22Rv1 (cell line): ENCODE data around the gene STRA6.

ENCODE experiments used
- H3K27ac ChIP-seq: fragments of 450-650 bp; 2 replicates; pipeline ENCODE4 v1.5.1; 2017
- ZFX ChIP-seq: fragments of 450-650 bp; IDR thresholded peaks from 2 replicates; pipeline ENCODE4 v1.6.1; 2017; ENCODE audit warnings: antibody characterized with exemption, borderline replicate concordance
- TF ChIP-seq, protein P1 (sequence below): fragments of 450-650 bp; IDR thresholded peaks from 2 replicates; pipeline ENCODE4 v1.5.1; 2017; ENCODE audit warnings: mild to moderate bottlenecking

Gene STRA6

DNA sequence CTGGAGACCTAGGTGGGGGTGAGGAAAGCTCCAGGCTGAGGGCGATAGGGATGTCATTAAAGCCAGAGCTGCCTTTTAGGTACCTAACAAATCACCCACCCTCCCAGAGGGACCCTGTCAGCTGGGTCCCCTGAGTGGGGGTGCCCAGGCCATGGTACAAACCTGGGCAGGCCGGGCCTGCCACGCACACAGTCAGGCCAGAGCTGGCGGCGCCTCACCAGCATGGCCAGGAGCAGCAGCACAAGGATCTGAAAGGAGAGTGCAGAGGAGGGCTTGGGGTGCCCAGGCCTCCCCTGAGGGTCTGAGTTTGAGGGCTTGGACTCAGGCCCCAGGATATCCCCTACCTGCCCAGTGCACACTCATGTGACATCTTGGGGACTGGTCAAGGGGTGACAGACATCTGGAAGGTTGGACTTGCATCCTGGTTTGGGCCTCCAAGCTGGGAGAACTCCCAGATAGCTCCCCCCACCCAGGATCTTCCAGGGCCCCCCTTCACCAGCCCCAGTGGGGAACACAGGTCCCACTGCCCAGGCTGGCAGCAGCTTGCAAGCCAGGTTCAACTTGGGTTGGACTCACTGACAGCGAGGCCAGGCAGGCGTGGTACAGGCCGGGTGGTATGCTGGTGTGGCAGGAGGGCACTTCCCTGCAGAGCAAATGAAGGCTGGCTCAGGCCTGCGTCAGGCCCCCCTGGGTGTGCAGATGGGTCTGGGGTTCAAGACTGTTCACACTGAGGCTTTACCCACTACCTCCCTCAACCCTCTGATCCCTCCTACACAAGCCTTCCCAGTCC is 5.2 kb downstream of the STRA6 start:
- TF ChIP-seq, protein P1, sequence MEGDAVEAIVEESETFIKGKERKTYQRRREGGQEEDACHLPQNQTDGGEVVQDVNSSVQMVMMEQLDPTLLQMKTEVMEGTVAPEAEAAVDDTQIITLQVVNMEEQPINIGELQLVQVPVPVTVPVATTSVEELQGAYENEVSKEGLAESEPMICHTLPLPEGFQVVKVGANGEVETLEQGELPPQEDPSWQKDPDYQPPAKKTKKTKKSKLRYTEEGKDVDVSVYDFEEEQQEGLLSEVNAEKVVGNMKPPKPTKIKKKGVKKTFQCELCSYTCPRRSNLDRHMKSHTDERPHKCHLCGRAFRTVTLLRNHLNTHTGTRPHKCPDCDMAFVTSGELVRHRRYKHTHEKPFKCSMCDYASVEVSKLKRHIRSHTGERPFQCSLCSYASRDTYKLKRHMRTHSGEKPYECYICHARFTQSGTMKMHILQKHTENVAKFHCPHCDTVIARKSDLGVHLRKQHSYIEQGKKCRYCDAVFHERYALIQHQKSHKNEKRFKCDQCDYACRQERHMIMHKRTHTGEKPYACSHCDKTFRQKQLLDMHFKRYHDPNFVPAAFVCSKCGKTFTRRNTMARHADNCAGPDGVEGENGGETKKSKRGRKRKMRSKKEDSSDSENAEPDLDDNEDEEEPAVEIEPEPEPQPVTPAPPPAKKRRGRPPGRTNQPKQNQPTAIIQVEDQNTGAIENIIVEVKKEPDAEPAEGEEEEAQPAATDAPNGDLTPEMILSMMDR: no peak
- no peak for TF ChIP-seq ZFX
- H3K27ac ChIP-seq: no peak overlapping the region

DNA sequence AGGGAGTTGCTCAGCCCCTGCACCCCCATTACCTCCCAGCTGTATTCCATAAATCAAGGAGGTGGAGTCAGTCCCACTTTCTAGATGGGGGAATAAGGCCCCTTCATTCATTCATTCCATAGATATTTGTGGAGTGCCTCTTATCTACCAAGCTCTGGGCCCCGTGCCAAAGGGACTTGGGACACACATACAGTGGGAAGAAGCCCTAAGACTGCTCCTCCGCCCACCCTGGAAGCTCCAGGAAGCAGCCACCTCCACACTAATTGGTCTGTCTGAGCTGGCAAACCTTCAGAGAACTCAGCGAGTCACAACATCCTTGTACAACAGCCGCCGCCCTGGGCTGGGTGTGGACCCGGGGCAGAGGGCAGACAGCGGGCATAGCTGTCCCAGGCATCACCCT is 6.4 kb downstream of the STRA6 start:
- H3K27ac ChIP-seq: no peak overlapping the region
- TF ChIP-seq ZFX: no peak
- TF ChIP-seq, protein P1: no peak

DNA sequence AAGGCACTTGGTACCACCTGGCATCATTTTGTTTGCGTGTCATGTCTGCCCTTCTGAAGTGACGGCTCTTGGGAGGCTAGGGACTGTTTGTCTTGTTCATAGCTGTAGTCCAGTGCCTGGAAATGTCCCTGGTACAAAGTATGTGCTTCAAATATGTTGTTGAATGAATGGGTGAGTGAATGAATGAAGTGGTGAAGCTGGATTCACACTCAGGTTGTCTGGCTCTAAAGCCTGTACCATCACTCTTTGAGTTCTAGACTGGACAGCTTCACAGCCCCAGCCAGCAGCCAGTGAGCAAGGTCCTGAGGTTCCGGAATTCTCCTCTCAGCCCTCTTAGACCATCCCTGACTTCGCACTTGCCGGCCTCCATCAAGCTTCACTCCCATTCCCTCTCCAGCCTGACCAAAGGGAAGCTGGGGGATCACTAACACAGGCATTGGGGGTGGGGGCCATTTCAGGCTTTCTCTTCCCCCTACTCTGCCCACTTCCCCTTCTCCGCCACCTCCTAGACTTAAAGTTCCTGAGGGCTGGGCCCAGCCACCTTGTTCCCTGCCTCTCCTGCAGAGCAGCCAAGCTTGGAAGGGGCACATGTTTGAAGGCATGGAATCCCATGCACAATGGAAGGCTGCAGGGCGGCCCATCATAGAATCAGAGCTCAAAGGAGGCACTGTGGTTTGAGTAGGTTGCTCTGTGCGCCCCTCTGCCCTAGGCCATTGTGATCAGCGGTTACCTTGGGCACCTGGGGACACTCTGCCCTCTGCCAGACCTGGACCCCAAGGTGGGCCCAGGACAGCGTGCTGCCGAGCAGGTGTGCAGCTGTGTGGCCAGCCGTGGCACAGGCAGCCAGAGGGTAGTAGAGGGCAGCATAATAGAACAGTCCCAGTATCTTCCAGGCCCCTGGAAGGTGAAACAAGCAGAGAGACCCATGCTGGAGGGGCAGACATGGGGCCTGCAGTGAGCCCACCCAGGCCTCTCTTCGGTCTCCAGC is 7.7 kb downstream of the STRA6 start:
- TF ChIP-seq, protein P1: no peak
- TF ChIP-seq ZFX: no peak
- no peak overlapping the region for H3K27ac ChIP-seq

DNA sequence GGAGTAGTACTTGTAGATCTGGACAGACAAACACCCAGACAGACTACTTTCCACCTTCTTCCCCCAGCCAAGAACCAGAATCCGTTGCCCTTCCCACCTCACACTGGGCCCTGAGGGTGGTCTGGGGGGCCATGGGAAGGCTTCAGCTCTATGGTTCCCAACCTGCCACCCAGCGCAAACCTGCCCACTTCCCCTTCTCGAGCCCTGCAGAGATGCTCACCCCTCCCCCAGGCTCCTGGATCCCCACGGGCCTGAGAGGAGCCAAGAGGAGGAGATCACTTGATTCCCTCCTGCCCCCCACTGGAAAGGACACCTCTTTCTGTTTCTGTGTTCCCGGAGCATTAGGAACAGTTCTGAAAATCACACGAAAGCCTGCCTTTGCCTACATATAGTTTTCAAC is 8.7 kb downstream of the STRA6 start:
- TF ChIP-seq ZFX: no peak
- TF ChIP-seq, protein P1: no peak
- no peak overlapping the region for H3K27ac ChIP-seq

DNA sequence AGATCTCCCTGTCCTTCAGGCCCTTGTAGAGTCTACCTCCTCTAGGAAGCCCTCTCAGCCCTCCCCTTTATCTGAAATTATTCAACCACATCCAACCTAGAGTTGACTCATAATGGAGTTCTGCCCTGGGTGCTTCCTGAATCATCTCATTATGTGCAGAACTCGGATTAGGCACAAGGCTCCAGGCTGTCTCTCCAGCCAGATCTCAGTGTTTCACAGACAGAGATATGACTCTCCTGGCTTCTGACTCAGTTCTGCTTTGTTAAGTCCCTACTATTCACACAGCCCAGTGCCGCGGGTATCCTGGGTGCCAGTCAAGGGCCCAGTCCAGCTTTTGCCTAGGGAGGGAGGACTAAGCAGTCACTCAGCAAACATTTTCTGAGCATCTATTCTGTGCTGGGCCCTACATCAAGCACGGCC is 9.3 kb downstream of the STRA6 start:
- no peak overlapping the region for H3K27ac ChIP-seq
- TF ChIP-seq, protein P1: no peak
- no peak for TF ChIP-seq ZFX

DNA sequence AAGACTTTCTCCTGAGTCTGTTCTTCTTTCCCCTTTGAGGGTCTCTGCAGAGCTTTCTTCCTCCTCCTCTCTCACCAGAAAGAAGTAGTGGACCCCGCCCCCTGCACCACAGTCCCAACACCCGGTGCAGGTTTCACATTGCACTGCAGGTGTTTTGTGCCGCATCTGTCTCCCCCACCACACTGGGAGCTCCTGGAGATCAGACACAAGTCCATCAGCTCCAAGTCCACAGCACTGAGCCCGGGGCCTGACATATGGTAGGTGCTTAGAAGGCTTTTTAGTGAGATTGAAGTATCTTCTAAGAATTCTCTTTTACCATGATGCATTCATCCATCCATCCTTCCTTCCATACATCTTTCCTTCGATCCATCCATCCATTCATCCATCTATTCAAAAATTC is 9.8 kb downstream of the STRA6 start:
- no peak overlapping the region for H3K27ac ChIP-seq
- TF ChIP-seq, protein P1: no peak
- TF ChIP-seq ZFX: no peak
